Measurements from ENCODE around the gene SMS. TPM values are rescaled to one million over a fixed set of nuclear protein-coding genes. Genes with fewer than 3 reads are reported as not detected.

SMS gene
- total and polyA plus RNA-seq, 4 donors: 54.3 to 110 (median 84.8) TPM

DNA sequence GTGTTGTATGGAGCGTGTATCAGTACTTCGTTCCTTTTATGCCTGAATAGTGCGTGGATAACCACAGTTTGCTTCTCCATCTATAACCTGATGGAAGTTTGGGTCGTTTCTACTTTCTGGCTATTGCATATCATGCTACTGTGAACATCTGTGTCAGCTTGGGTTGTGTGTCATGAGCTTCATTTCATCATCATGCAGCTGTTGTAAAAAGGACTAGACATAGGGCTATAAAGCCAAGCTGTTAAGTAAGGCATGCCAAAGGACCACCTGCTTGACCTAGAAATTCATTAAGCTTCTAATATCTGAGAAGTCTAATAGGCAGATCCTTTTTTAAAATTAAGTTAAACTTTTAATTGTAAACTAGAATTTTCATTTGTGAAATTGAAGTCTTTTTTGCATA lies 18.4 kb downstream of the SMS start:
- Histone ChIP-seq H3K4me1 (ENCODE audit: control insufficient read depth, insufficient read depth, low read length) (peaks cover 7% of the 10 kb centered on the region), H3K27me3 (ENCODE audit: control insufficient read depth, insufficient read depth, low read length) (no peaks in the 10 kb centered on the region)

DNA sequence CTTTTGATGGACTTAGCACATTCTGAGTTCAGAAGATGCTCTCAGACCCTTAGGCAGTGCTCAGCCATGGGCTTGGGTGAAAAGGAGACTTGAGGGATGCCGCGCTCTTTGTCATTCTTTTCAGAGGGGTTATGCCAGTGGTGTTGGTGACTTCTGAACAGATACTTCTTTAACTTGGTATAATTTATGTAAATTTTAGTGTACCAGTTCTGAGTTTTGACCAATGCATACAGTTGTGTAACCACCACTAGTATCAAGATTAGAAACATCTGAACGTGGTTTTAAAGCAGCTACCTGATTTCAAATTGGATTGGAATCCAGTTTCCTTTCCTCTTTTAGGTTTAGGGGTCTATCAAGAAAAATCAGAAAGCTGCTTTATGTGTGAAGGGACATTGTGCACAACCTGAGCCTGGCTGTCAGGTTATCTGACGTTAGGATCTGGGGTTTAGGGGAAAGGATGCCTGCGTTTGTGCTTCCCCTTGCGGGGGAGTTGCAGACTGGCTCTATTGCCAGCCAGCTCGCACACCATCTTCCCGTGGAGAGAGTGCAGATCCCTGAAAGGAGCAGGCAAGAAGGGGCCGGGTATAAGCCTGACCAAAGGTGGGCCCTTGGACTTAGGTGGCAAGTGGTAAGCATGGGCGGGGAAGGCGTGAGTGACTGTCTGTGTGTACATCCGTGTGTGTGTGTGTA lies 19.0 kb downstream of the SMS start:
- Histone ChIP-seq H3K36me3 (ENCODE audit: control insufficient read depth, insufficient read depth, low read length) (no peaks in the 10 kb centered on the region), H3K4me1 (ENCODE audit: control insufficient read depth, insufficient read depth, low read length) (peaks cover 7% of the 10 kb centered on the region), H3K27me3 (ENCODE audit: control insufficient read depth, insufficient read depth, low read length) (no peaks in the 10 kb centered on the region), H3K9me3 (ENCODE audit: control insufficient read depth, insufficient read depth, low read length) (no peaks in the 10 kb centered on the region), H3K27ac (ENCODE audit: low read depth, low read length) (no peak overlapping the region), H3K4me3 (ENCODE audit: low read depth, low read length) (no peak overlapping the region)
- WGBS (ENCODE audit: insufficient coverage): 70% methylated on average over 9 of the region's 12 CpGs
- no peak for DNase-seq (ENCODE audit: low read depth in 4 of 6, low spot score in 6 of 6)

More for the DNA sequence above, 18.4 kb downstream of the SMS start:
- no peak overlapping the region for H3K4me3 ChIP-seq (ENCODE audit: low read depth, low read length)
- no peaks in the 10 kb centered on the region for H3K36me3 ChIP-seq (ENCODE audit: control insufficient read depth, insufficient read depth, low read length)
- no peak for DNase-seq (ENCODE audit: low read depth in 4 of 6, low spot score in 6 of 6)
- WGBS (ENCODE audit: insufficient coverage): no CpG with 5 or more reads among the region's 4 CpGs
- H3K9me3 ChIP-seq (ENCODE audit: control insufficient read depth, insufficient read depth, low read length): no peaks in the 10 kb centered on the region
- no peak overlapping the region for H3K27ac ChIP-seq (ENCODE audit: low read depth, low read length)

DNA sequence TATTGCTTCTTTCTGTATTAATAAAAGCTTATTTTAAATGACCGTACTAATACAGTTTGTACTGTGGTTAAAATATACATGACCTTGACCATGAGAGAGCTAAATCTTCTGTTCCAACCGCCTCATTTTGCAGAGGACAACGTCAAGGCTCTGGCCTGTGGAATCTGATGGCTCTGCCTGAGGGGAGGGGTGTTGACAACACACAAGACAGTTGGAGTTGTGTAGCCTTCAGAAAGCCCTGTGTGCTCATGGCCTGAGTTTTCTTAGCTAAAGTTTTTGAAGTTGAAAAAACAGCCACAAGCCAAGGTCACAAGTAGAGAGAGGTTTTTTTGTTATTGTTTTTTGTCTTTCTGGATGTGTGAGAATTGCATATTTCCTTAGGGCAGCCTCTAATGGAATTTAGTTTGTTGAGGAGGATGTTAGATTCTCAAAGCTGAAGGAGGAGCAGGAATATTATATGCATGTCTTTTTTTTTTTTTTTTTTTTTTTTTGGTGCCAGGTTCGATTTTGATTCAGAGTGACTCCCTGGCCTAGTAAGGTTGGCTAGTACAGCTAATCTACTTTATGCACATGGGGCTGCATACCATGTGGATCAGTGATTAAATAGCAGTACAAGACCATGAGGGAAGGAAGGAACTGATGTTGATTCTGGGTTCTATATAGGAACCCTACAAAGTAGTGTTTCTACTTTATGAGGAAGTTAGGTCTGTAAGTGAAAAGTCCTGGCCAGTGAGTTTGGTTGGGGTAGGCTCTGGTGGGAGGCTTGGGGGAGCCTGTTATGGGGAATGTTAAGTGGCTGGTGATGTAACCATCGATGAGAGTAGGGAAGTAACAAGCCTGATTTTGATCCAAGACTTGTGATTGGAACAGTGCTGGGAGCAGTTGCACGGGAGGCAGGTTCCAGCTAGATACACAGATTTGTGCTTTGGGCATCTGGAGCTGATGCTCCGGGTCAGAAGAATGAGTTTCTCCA lies 20.3 kb downstream of the SMS start:
- DNase-seq (ENCODE audit: low read depth in 4 of 6, low spot score in 6 of 6): no peak
- Histone ChIP-seq H3K36me3 (ENCODE audit: control insufficient read depth, insufficient read depth, low read length) (no peaks in the 10 kb centered on the region), H3K4me1 (ENCODE audit: control insufficient read depth, insufficient read depth, low read length) (peaks cover 7% of the 10 kb centered on the region), H3K4me3 (ENCODE audit: low read depth, low read length) (no peak overlapping the region), H3K27ac (ENCODE audit: low read depth, low read length) (no peak overlapping the region), H3K27me3 (ENCODE audit: control insufficient read depth, insufficient read depth, low read length) (no peaks in the 10 kb centered on the region), H3K9me3 (ENCODE audit: control insufficient read depth, insufficient read depth, low read length) (no peaks in the 10 kb centered on the region)
- 44% methylated on average over 4 of the region's 7 CpGs for WGBS (ENCODE audit: insufficient coverage)

DNA sequence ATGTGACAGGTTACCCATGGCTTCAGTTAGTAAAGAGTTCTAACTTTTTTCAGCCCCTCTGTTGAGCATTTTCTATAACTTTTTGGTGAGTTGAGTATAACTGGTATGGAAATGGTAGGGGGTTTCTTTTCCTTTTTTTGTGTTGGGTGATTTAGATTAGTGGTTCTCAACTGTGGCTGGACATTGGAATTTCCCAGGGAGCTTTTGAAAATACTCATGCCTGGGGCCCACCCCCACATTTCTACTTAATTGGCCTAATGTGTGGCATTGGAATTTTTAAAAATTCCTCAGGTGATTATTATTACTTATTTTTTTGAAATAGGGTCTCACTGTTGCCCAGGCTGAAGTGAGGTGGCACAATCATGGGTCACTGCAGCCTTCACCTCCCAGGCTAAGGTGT lies 21.9 kb downstream of the SMS start:
- Histone ChIP-seq H3K27me3 (ENCODE audit: control insufficient read depth, insufficient read depth, low read length) (no peaks in the 10 kb centered on the region), H3K4me1 (ENCODE audit: control insufficient read depth, insufficient read depth, low read length) (peaks cover 7% of the 10 kb centered on the region), H3K4me3 (ENCODE audit: low read depth, low read length) (no peak overlapping the region), H3K27ac (ENCODE audit: low read depth, low read length) (no peak overlapping the region), H3K36me3 (ENCODE audit: control insufficient read depth, insufficient read depth, low read length) (no peaks in the 10 kb centered on the region), H3K9me3 (ENCODE audit: control insufficient read depth, insufficient read depth, low read length) (no peaks in the 10 kb centered on the region)
- DNase-seq (ENCODE audit: low read depth in 4 of 6, low spot score in 6 of 6): no peak

DNA sequence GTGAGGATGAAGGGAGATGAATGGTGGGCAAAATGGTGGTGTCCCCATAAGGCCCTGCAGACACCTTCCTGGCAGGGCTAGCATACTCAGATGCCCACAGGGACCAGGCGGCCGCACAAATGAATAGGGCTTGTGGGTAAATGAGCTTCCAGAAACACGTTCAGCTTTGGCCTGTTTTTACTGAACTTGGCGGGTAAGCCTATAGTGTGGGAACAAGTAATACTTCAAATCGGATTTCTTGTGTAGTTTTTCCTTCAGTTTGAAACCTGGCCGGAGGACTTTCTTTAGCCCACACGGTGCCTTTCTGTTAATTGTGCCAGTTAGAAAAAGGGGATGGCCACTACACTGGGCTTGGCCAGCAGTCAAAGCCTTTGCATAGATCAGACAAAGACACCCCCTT lies 22.8 kb downstream of the SMS start:
- Histone ChIP-seq H3K36me3 (ENCODE audit: control insufficient read depth, insufficient read depth, low read length) (peaks cover 9% of the 10 kb centered on the region), H3K9me3 (ENCODE audit: control insufficient read depth, insufficient read depth, low read length) (no peaks in the 10 kb centered on the region), H3K27me3 (ENCODE audit: control insufficient read depth, insufficient read depth, low read length) (no peaks in the 10 kb centered on the region), H3K4me3 (ENCODE audit: low read depth, low read length) (no peak overlapping the region), H3K4me1 (ENCODE audit: control insufficient read depth, insufficient read depth, low read length) (peaks cover 7% of the 10 kb centered on the region), H3K27ac (ENCODE audit: low read depth, low read length) (no peak overlapping the region)
- WGBS (ENCODE audit: insufficient coverage): 50% methylated on average over 7 of the region's 7 CpGs
- no peak for DNase-seq (ENCODE audit: low read depth in 4 of 6, low spot score in 6 of 6)

DNA sequence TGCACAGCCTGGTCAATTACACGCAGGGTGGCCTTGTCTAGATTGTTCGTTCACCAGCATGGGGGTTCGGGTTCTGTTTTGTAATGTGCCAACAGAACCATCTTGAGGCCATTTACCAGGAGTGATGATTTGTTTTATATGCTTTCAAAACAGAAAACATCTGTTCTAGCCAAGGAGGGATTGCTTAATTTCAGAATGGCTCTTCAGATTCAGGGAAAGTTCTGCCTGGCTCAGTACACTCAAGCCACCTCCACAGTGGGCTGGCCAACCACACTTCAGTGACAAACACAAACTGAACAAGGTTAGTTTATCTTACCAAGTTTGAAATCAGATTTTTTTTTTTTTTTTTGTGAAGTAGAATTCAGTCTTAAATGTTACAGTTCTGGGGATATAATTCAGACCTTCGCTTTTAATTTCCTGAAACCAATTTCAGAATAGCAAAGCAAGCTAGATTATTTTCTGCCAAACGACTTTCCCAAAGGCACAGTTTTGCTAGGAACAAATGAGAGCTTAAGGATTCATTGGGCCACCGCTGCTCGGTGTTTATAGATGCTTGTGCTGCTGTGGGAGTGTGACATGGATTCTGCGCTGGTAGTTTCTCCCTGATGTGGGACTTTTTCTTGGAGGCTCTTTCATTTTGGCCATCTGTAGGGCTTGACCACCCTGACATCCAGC lies 23.4 kb downstream of the SMS start:
- Histone ChIP-seq H3K27me3 (ENCODE audit: control insufficient read depth, insufficient read depth, low read length) (no peaks in the 10 kb centered on the region), H3K27ac (ENCODE audit: low read depth, low read length) (no peak overlapping the region), H3K4me3 (ENCODE audit: low read depth, low read length) (no peak overlapping the region), H3K4me1 (ENCODE audit: control insufficient read depth, insufficient read depth, low read length) (peaks cover 7% of the 10 kb centered on the region), H3K36me3 (ENCODE audit: control insufficient read depth, insufficient read depth, low read length) (peaks cover 10% of the 10 kb centered on the region), H3K9me3 (ENCODE audit: control insufficient read depth, insufficient read depth, low read length) (no peaks in the 10 kb centered on the region)
- peak in 1 of 6 donors; percentile 66 for DNase-seq (ENCODE audit: low read depth in 4 of 6, low spot score in 6 of 6)
- 50% methylated on average over 1 of the region's 8 CpGs for WGBS (ENCODE audit: insufficient coverage)

DNA sequence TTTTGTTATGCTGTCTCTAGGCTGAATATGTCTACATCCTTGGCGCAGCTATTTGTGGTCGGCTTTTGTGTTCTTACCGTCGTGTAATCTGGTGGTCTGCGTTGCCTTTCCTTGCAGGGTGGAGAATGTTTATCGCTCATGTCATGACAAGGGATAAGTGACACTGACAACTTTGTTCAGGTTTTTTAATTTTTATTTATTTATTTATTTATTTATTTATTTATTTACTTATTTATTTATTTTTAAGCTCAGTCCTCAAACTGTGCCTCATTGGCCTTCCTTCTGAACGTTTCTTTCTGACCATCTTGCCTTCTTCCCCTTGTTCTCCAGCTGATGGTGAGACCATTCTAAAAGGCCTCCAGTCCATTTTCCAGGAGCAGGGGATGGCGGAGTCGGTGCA lies 26.4 kb downstream of the SMS start:
- H3K27me3 ChIP-seq (ENCODE audit: control insufficient read depth, insufficient read depth, low read length): peaks cover 5% of the 10 kb centered on the region
- WGBS (ENCODE audit: insufficient coverage): 92% methylated on average over 5 of the region's 9 CpGs

DNA sequence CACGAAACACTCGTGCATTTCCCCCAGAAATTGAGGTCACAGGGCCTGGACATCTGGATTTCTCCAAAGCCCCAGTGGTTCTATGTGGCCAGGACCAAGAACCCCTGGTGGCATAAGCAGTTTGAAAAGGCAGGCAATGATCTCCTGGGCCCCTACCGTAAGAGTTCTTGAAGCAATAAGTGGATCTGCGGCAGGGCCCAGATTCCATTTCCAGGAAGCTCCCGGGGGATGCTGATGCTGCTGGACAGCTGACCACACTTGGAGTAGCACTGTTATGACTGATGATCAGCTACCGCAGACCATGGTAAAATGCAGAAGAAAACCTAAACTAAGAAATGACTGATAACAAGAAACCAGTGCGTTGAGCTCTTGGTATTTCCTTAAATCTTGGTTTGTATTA lies 27.8 kb downstream of the SMS start:
- Histone ChIP-seq H3K4me3 (ENCODE audit: low read depth, low read length) (no peak overlapping the region), H3K9me3 (ENCODE audit: control insufficient read depth, insufficient read depth, low read length) (no peaks in the 10 kb centered on the region), H3K36me3 (ENCODE audit: control insufficient read depth, insufficient read depth, low read length) (peaks cover 12% of the 10 kb centered on the region), H3K27ac (ENCODE audit: low read depth, low read length) (no peak overlapping the region), H3K4me1 (ENCODE audit: control insufficient read depth, insufficient read depth, low read length) (no peaks in the 10 kb centered on the region), H3K27me3 (ENCODE audit: control insufficient read depth, insufficient read depth, low read length) (peaks cover 5% of the 10 kb centered on the region)
- no peak for DNase-seq (ENCODE audit: low read depth in 4 of 6, low spot score in 6 of 6)
- WGBS (ENCODE audit: insufficient coverage): 87% methylated on average over 5 of the region's 7 CpGs

More for the DNA sequence above, 26.4 kb downstream of the SMS start:
- peaks cover 4% of the 10 kb centered on the region for H3K4me1 ChIP-seq (ENCODE audit: control insufficient read depth, insufficient read depth, low read length)
- H3K4me3 ChIP-seq (ENCODE audit: low read depth, low read length): no peak overlapping the region
- no peak overlapping the region for H3K27ac ChIP-seq (ENCODE audit: low read depth, low read length)
- DNase-seq (ENCODE audit: low read depth in 4 of 6, low spot score in 6 of 6): no peak
- H3K9me3 ChIP-seq (ENCODE audit: control insufficient read depth, insufficient read depth, low read length): no peaks in the 10 kb centered on the region
- H3K36me3 ChIP-seq (ENCODE audit: control insufficient read depth, insufficient read depth, low read length): peaks cover 12% of the 10 kb centered on the region

DNA sequence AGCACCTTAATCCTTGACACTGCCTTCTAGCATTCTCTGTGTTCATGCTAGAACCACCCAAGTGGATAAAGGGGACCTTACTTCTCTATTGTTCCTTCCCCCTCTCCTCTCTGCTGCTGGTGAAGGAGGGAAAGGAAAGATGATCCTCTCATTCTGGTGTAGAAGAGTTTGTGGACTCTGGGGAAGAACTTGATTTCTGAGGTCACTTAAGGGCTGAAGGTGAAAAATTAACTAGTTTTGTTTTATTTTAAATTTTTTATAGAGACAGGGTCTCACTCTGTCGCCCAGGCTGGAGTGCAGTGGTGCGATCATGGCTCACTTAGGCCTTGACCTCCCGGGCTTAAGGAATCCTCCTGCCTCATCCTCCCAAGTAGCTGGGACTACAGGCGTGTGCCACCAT lies 29.8 kb downstream of the SMS start:
- Histone ChIP-seq H3K4me1 (ENCODE audit: control insufficient read depth, insufficient read depth, low read length) (no peaks in the 10 kb centered on the region), H3K27ac (ENCODE audit: low read depth, low read length) (no peak overlapping the region), H3K27me3 (ENCODE audit: control insufficient read depth, insufficient read depth, low read length) (peaks cover 5% of the 10 kb centered on the region), H3K4me3 (ENCODE audit: low read depth, low read length) (no peak overlapping the region), H3K9me3 (ENCODE audit: control insufficient read depth, insufficient read depth, low read length) (no peaks in the 10 kb centered on the region), H3K36me3 (ENCODE audit: control insufficient read depth, insufficient read depth, low read length) (peaks cover 12% of the 10 kb centered on the region)
- WGBS (ENCODE audit: insufficient coverage): no CpG with 5 or more reads among the region's 4 CpGs
- DNase-seq (ENCODE audit: low read depth in 4 of 6, low spot score in 6 of 6): no peak
